IMR-90 (cell line): ENCODE results near the gene ARHGAP10. TPM values are rescaled to one million over a fixed set of nuclear protein-coding genes. Genes with fewer than 3 reads are reported as not detected.

Source experiments
- ATAC-seq: fragments of 200-7000 bp; cut with Tn5 transposase; 2 replicates; pipeline ENCODE4 v1.9.1; 2020; ENCODE audit warnings: low read depth, mild to moderate bottlenecking, moderate library complexity
- BruUV-seq: library from RNA; stranded (reverse); fragments of 400-500 nt; replicated peaks from 2 replicates; lab custom pipeline; 2021; lab: Mats Ljungman, UMichigan
- CTCF ChIA-PET: fragments of 300-600 bp; formaldehyde crosslinking; extraction: SDS; loops from one replicate; lab custom pipeline; 2021; ENCODE audit warnings: antibody characterized with exemption; lab: Yijun Ruan, JAX
- POLR2A ChIA-PET: fragments of 300-600 bp; sonication (Branson Sonifier 250); formaldehyde crosslinking; loops from one replicate; lab custom pipeline; 2022; ENCODE audit warnings: antibody characterized with exemption; ENCODE audit not compliant: unreplicated experiment; lab: Charles Lee
- DNase-seq: peaks from one replicate; pipeline ENCODE4 v3.0.0; 2013
- H2AFZ ChIP-seq: replicated peaks from 2 replicates; pipeline ENCODE3; 2013; ENCODE audit warnings: low read length, mild to moderate bottlenecking; ENCODE audit not compliant: poor library complexity
- H2AK5ac ChIP-seq: 2 replicates; pipeline ENCODE4 v1.6.1; 2013; ENCODE audit warnings: low read depth, low read length, inconsistent platforms
- H2AK9ac ChIP-seq: replicated peaks from 2 replicates; pipeline ENCODE3; 2013; ENCODE audit warnings: mild to moderate bottlenecking, low read depth, low read length, moderate library complexity; ENCODE audit not compliant: poor library complexity
- H2BK120ac ChIP-seq: 2 replicates; pipeline ENCODE4 v1.6.1; 2013; ENCODE audit warnings: low read depth, low read length, inconsistent platforms
- H2BK15ac ChIP-seq: 3 replicates; pipeline ENCODE4 v1.6.1; 2013; ENCODE audit warnings: low read depth, low read length, inconsistent platforms
- H2BK20ac ChIP-seq: 2 replicates; pipeline ENCODE4 v1.6.1; 2013; ENCODE audit warnings: low read depth, mild to moderate bottlenecking, inconsistent platforms, low read length, moderate library complexity
- H2BK5ac ChIP-seq: 2 replicates; pipeline ENCODE4 v1.6.1; 2013; ENCODE audit warnings: mild to moderate bottlenecking, low read depth, low read length, inconsistent platforms; ENCODE audit not compliant: poor library complexity, severe bottlenecking
- H3K14ac ChIP-seq: replicated peaks from 2 replicates; pipeline ENCODE4 v1.6.1; 2013; ENCODE audit warnings: low read depth, low read length, inconsistent platforms
- H3K18ac ChIP-seq: 2 replicates; pipeline ENCODE4 v1.6.1; 2013; ENCODE audit warnings: low read depth, low read length, control low read depth
- H3K23ac ChIP-seq: 2 replicates; pipeline ENCODE4 v1.6.1; 2013; ENCODE audit warnings: low read depth, low read length, inconsistent platforms
- H3K27ac ChIP-seq: 2 replicates; pipeline ENCODE4 v1.5.1; 2013; ENCODE audit warnings: mild to moderate bottlenecking, control low read depth, low read length; ENCODE audit not compliant: insufficient read depth
- H3K27me3 ChIP-seq: 2 replicates; pipeline ENCODE4 v1.6.1; 2013; ENCODE audit warnings: low read length; ENCODE audit not compliant: control insufficient read depth, insufficient read depth
- H3K36me3 ChIP-seq: 2 replicates; pipeline ENCODE4 v1.6.1; 2013; ENCODE audit warnings: low read length, mixed read lengths; ENCODE audit not compliant: control insufficient read depth, insufficient read depth
- H3K4ac ChIP-seq: 2 replicates; pipeline ENCODE4 v1.6.1; 2013; ENCODE audit warnings: low read depth, low read length, inconsistent platforms
- H3K4me1 ChIP-seq: 2 replicates; pipeline ENCODE4 v1.6.1; 2013; ENCODE audit warnings: low read length, mixed read lengths; ENCODE audit not compliant: control insufficient read depth, insufficient read depth
- H3K4me2 ChIP-seq: 2 replicates; pipeline ENCODE4 v1.6.1; 2013; ENCODE audit warnings: low read depth, mild to moderate bottlenecking, control low read depth, low read length, moderate library complexity
- H3K4me3 ChIP-seq: 2 replicates; pipeline ENCODE4 v1.5.1; 2013; ENCODE audit warnings: low read depth, mild to moderate bottlenecking, control low read depth, low read length, moderate library complexity; ENCODE audit not compliant: insufficient read depth
- H3K56ac ChIP-seq: 2 replicates; pipeline ENCODE4 v1.6.1; 2013; ENCODE audit warnings: low read length, inconsistent platforms; ENCODE audit not compliant: insufficient read depth; ENCODE audit errors: extremely low read depth
- H3K79me1 ChIP-seq, 2 experiments: 2 replicates each; pipeline ENCODE4 v1.6.1; 2013; ENCODE audit warnings: low read length in 2 of 2, inconsistent platforms in 1 of 2, low read depth in 1 of 2
- H3K9ac ChIP-seq: 2 replicates; pipeline ENCODE4 v1.6.1; 2013; ENCODE audit warnings: low read depth, low read length, control low read depth
- H3K9me1 ChIP-seq: 2 replicates; pipeline ENCODE4 v1.6.1; 2013; ENCODE audit warnings: low read length, inconsistent platforms; ENCODE audit not compliant: insufficient read depth
- H3K9me3 ChIP-seq: 2 replicates; pipeline ENCODE4 v1.6.1; 2013; ENCODE audit warnings: low read length; ENCODE audit not compliant: control insufficient read depth, insufficient read depth
- H4K20me1 ChIP-seq: 2 replicates; pipeline ENCODE4 v1.6.1; 2013; ENCODE audit warnings: low read length, inconsistent platforms; ENCODE audit not compliant: insufficient read depth
- H4K5ac ChIP-seq: 2 replicates; pipeline ENCODE4 v1.6.1; 2013; ENCODE audit warnings: mild to moderate bottlenecking, low read depth, low read length, control low read depth
- H4K8ac ChIP-seq, 2 experiments: 2 replicates each; pipeline ENCODE4 v1.6.1; 2013; ENCODE audit warnings: low read depth in 2 of 2, low read length in 2 of 2, control low read depth in 1 of 2, inconsistent platforms in 1 of 2
- H4K91ac ChIP-seq: 2 replicates; pipeline ENCODE4 v1.6.1; 2013; ENCODE audit warnings: low read depth, low read length, inconsistent platforms; ENCODE audit not compliant: insufficient read depth
- RAD21 ChIP-seq: IDR thresholded peaks from 2 replicates; pipeline ENCODE4 v1.6.1; 2012; ENCODE audit warnings: low read length, improper control_type of control experiment
- WGBS, 2 experiments: methylation state at CpG; one replicate each; pipeline versions ENCODE4 v1.1.5 to v1.1.7; 2013; ENCODE audit warnings: missing lambda C conversion rate in 2 of 2; ENCODE audit not compliant: insufficient read length in 1 of 2; ENCODE audit errors: extremely low coverage in 2 of 2; 5-methylcytosine and 5-hydroxymethylcytosine counted together
- dilution Hi-C: fragments of 300-500 bp; cut with HindIII; formaldehyde crosslinking; loops from one replicate; pipeline ENCODE4 v1.14.3; 2018; ENCODE audit warnings: low sequenced_read_pairs; ENCODE audit not compliant: unreplicated experiment
- in situ Hi-C: fragments of 300-500 bp; cut with MboI; formaldehyde crosslinking; loops from 3 replicates; pipeline ENCODE4 v1.14.3; 2019; ENCODE audit warnings: low sequenced_read_pairs, inconsistent platforms, mixed read lengths
- intact Hi-C: fragments of 100-400 bp; cut with micrococcal nuclease; formaldehyde crosslinking; loops from 2 replicates; pipeline ENCODE4 v1.10.0; 2022
- polyA plus RNA-seq, 3 experiments: library from polyadenylated mRNA; depleted of rRNA; stranded (reverse); fragments of >200 nt; gene quantifications; 2 replicates each; pipeline ENCODE4 v1.2.3, GENCODE V29; 2012; ENCODE audit warnings: low replicate concordance in 1 of 3
- total RNA-seq: library from RNA; depleted of rRNA; stranded (reverse); fragments of >200 nt; gene quantifications from 2 replicates; pipeline ENCODE4 v1.2.3, GENCODE V29; 2012

Gene ARHGAP10
- total and polyA plus RNA-seq, 2 of the 4 experiments (the other 2 are of a cell fraction) = 27.1 to 29.4 TPM

DNA sequence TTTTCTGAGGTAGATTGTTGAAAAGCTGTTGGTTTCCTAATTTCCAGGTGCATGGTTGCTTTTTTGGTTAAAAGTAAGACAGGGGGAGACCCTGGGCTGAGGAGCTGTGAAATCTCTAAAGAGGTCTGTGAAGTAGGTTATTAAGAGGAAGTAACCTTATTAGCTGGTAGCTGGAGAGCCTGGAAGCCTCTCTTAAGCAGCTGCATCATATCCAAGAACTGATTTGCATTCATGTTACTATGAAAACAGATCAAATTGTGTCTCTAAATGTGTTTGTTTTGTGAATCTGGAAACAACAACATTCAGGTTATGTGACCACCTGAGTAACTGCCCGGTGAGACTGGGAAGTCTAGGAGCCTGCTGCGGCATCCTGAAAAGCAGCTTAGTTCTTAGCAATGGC is 54.1 kb downstream of the ARHGAP10 start:
- H3K56ac ChIP-seq = no peak overlapping the region
- H3K14ac ChIP-seq = no peak overlapping the region
- no peak overlapping the region for H2BK5ac ChIP-seq
- in situ Hi-C loops (no loop called here), dilution Hi-C loops (no loop called here), intact Hi-C loops (no loop called here)
- ATAC-seq = no peak
- no peaks in the 10 kb centered on the region for H3K27me3 ChIP-seq
- BruUV-seq = no TSS peak
- ChIA-PET POLR2A (no interaction called here), CTCF (interaction anchor here (0.7 to 1.3 kb wide), 3 partner anchors 9 to 13 kb away, joined by 3 to 5 read pairs (median 3); no protein-coding TSS in a partner anchor)
- H4K8ac ChIP-seq = no peak overlapping the region
- H3K18ac ChIP-seq = no peak overlapping the region
- H3K4me1 ChIP-seq = peaks cover 17% of the 10 kb centered on the region
- no peak overlapping the region for H2BK120ac ChIP-seq
- whole genome bisulfite sequencing, 2 experiments = no CpG with 5 or more reads among the region's 2 CpGs
- no peak overlapping the region for H2BK20ac ChIP-seq
- no peaks in the 10 kb centered on the region for H3K9me3 ChIP-seq
- H3K23ac ChIP-seq = no peak overlapping the region
- H2AFZ ChIP-seq = no peak overlapping the region
- H3K36me3 ChIP-seq = no peaks in the 10 kb centered on the region
- H3K9me1 ChIP-seq = peaks cover 13% of the 10 kb centered on the region; the same call in 1 of the 2 replicates
- no peak overlapping the region for H3K4ac ChIP-seq
- no peak overlapping the region for H3K4me2 ChIP-seq
- TF ChIP-seq RAD21 = no peak
- H4K91ac ChIP-seq = no peak overlapping the region
- no peak overlapping the region for H3K27ac ChIP-seq
- H3K79me1 ChIP-seq = peaks cover 41 to 60% of the 10 kb centered on the region in 2 experiments
- no peak overlapping the region for H3K4me3 ChIP-seq
- H4K5ac ChIP-seq = no peak overlapping the region
- DNase-seq = no peak
- no peak overlapping the region for H2BK15ac ChIP-seq
- H3K9ac ChIP-seq = no peak overlapping the region
- no peak overlapping the region for H2AK9ac ChIP-seq
- peaks cover 50% of the 10 kb centered on the region for H4K20me1 ChIP-seq
- H2AK5ac ChIP-seq = no peak overlapping the region
